ENCODE results near the gene TBC1D5. TPM values are rescaled to one million over a fixed set of nuclear protein-coding genes. Genes with fewer than 3 reads are reported as not detected.
A peak's percentile ranks its signal among the peaks of the same experiment; 100 is the strongest.

Gene TBC1D5
- total RNA-seq, 1 donor: 145 TPM

DNA sequence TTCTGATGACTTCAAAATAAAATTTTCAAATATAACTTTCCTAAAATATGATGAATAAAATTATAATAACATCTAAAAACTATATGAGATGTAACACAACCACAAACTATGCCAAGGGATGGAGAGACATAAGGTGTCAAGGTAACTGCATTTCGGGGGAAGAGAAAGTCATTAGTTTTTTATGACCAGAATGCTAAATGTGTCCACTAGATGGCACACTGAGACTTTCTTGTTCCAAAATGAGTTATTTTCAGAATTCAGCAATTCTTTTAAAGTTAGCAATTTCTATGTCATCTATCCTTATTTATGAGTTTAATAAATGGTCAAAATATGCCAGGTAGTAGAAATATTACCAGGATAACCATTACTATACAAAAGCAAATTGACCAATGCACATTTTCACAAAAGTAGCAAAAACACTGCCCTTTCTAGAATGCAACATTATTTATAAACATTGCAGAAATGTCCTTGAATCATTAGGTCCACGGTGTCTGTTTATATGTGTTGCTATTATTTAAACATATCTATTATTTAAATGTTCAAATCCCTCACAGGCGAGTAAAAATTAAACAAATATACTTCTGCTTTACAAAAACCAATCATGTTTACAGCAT is 483.5 kb downstream of the TBC1D5 start:
- TF ChIP-seq, protein P1, sequence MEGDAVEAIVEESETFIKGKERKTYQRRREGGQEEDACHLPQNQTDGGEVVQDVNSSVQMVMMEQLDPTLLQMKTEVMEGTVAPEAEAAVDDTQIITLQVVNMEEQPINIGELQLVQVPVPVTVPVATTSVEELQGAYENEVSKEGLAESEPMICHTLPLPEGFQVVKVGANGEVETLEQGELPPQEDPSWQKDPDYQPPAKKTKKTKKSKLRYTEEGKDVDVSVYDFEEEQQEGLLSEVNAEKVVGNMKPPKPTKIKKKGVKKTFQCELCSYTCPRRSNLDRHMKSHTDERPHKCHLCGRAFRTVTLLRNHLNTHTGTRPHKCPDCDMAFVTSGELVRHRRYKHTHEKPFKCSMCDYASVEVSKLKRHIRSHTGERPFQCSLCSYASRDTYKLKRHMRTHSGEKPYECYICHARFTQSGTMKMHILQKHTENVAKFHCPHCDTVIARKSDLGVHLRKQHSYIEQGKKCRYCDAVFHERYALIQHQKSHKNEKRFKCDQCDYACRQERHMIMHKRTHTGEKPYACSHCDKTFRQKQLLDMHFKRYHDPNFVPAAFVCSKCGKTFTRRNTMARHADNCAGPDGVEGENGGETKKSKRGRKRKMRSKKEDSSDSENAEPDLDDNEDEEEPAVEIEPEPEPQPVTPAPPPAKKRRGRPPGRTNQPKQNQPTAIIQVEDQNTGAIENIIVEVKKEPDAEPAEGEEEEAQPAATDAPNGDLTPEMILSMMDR (IDR thresholded peaks at IDR 0.05; ENCODE audit: insufficient read depth, low read length): peak; percentile 67
- H3K4me3 ChIP-seq (ENCODE audit: low read depth, low read length): no peak overlapping the region
- DNase-seq (ENCODE audit: low read depth): peak; percentile 64

DNA sequence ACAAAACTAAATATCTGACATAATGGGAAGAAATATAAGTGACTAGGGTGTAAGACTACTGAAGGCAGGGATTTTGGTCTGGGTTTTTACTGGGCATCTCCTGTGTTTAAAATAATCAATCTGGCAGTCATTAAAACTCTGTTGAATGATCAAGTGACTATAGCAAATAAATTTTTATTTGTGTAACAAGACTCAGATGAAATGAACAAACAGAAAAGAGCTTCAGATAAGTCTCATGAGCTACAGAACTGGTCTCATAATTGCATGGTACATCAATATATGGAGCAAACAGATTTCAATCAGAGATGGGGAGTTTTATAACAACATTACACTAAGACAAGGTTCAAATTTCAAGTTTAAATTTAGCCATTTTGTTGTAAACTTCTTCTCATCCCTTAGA is 485.2 kb downstream of the TBC1D5 start:
- TF ChIP-seq, protein P1 (IDR thresholded peaks at IDR 0.05; ENCODE audit: insufficient read depth, low read length): no peak
- no peak for DNase-seq (ENCODE audit: low read depth)
- no peak overlapping the region for H3K4me3 ChIP-seq (ENCODE audit: low read depth, low read length)

DNA sequence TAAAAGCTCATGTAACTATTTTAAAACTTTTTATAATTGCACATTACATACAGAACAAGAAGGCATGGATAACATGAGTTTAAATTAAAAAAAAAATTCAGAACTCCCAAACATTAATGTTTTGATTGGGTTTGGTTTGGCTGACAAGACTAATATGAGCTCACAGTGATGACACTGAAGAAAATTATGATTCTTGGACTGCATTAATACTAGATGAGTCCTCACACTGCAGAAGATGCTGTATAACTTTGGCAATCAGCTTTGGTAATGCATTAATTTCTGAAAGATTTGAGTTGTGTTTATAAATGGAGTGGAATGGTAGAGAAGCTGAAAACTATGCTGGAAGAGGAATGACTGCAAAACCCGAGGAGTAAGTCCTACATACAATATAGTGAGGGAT is 498.8 kb downstream of the TBC1D5 start:
- DNase-seq (ENCODE audit: low read depth): peak; percentile 10
- TF ChIP-seq, protein P1 (IDR thresholded peaks at IDR 0.05; ENCODE audit: insufficient read depth, low read length): no peak

GRCh38 chr3:17239417-17239816 is 503.0 kb downstream of the TBC1D5 start:
- TF ChIP-seq, protein P1 (IDR thresholded peaks at IDR 0.05; ENCODE audit: insufficient read depth, low read length): no peak
- H3K4me3 ChIP-seq (ENCODE audit: low read depth, low read length): no peak overlapping the region
- DNase-seq (ENCODE audit: low read depth): no peak

More for the DNA sequence above, 498.8 kb downstream of the TBC1D5 start:
- H3K4me3 ChIP-seq (ENCODE audit: low read depth, low read length): no peak overlapping the region

- TF ChIP-seq, protein P1 (IDR thresholded peaks at IDR 0.05; ENCODE audit: insufficient read depth, low read length): no peak
- H3K4me3 ChIP-seq (ENCODE audit: low read depth, low read length): no peak overlapping the region
- DNase-seq (ENCODE audit: low read depth): peak; percentile 69
Measured at GRCh38 chr3:17238023-17238422, 504.4 kb downstream of the TBC1D5 start.

- no peak for DNase-seq (ENCODE audit: low read depth)
- H3K4me3 ChIP-seq (ENCODE audit: low read depth, low read length): no peak overlapping the region
- TF ChIP-seq, protein P1 (IDR thresholded peaks at IDR 0.05; ENCODE audit: insufficient read depth, low read length): no peak
Measured at GRCh38 chr3:17235310-17235709, 507.1 kb downstream of the TBC1D5 start.

- TF ChIP-seq, protein P1 (IDR thresholded peaks at IDR 0.05; ENCODE audit: insufficient read depth, low read length): no peak
Measured at GRCh38 chr3:17234382-17234781, 508.0 kb downstream of the TBC1D5 start.

More at GRCh38 chr3:17234382-17234781, 508.0 kb downstream of the TBC1D5 start:
- DNase-seq (ENCODE audit: low read depth): no peak
- H3K4me3 ChIP-seq (ENCODE audit: low read depth, low read length): no peak overlapping the region
